OCI-LY7 (cell line): ENCODE data around the gene CRIP1. TPM values are rescaled to one million over a fixed set of nuclear protein-coding genes. Genes with fewer than 3 reads are reported as not detected.

Source experiments
- BruUV-seq: library from RNA; stranded (reverse); fragments of 400-500 nt; replicated peaks from 2 replicates; lab custom pipeline; 2021; lab: Mats Ljungman, UMichigan
- CTCF ChIA-PET: fragments of 300-600 bp; sonication (Branson Sonifier 250); formaldehyde crosslinking; loops from one replicate; lab custom pipeline; 2022; ENCODE audit warnings: antibody characterized with exemption; ENCODE audit not compliant: unreplicated experiment; lab: Charles Lee
- POLR2A ChIA-PET: fragments of 300-600 bp; sonication (Branson Sonifier 250); formaldehyde crosslinking; loops from one replicate; lab custom pipeline; 2022; ENCODE audit warnings: antibody characterized with exemption; lab: Charles Lee
- DNase-seq: peaks from one replicate; pipeline ENCODE4 v3.0.0-alpha.2; 2015; ENCODE audit warnings: low spot score
- H2AFZ ChIP-seq: fragments of 200-600 bp; sonication (generic), shearing (Covaris generic); 2 replicates; pipeline ENCODE4 v1.6.1; 2014; ENCODE audit warnings: mild to moderate bottlenecking, antibody characterized with exemption, low read length, moderate library complexity
- H3K27ac ChIP-seq: fragments of 200-600 bp; sonication (generic); 2 replicates; pipeline ENCODE4 v1.5.1; 2014; ENCODE audit warnings: mixed run types, low read depth, mild to moderate bottlenecking, moderate library complexity, low read length, inconsistent platforms; ENCODE audit not compliant: poor library complexity, severe bottlenecking
- H3K36me3 ChIP-seq: fragments of 200-600 bp; sonication (generic); 2 replicates; pipeline ENCODE4 v1.6.1; 2014; ENCODE audit warnings: mild to moderate bottlenecking, antibody characterized with exemption, low read length, moderate library complexity, mixed read lengths; ENCODE audit not compliant: insufficient read depth
- H3K4me1 ChIP-seq: fragments of 200-600 bp; sonication (generic); 2 replicates; pipeline ENCODE4 v1.5.1; 2014; ENCODE audit warnings: mild to moderate bottlenecking, low read length; ENCODE audit not compliant: insufficient read depth, poor library complexity, severe bottlenecking
- H3K4me2 ChIP-seq: fragments of 200-600 bp; sonication (generic); 2 replicates; pipeline ENCODE4 v1.6.1; 2014; ENCODE audit warnings: mild to moderate bottlenecking, low read length
- H3K4me3 ChIP-seq: fragments of 200-600 bp; sonication (generic); 2 replicates; pipeline ENCODE4 v1.5.1; 2014; ENCODE audit warnings: mild to moderate bottlenecking, low read depth, low read length; ENCODE audit not compliant: poor library complexity, severe bottlenecking
- H3K79me2 ChIP-seq: fragments of 200-600 bp; sonication (generic); 2 replicates; pipeline ENCODE4 v1.6.1; 2016; ENCODE audit warnings: low read depth, mild to moderate bottlenecking, low read length, moderate library complexity, mixed read lengths; ENCODE audit not compliant: insufficient read depth
- H3K9me2 ChIP-seq: fragments of 200-600 bp; sonication (generic); 2 replicates; pipeline ENCODE4 v1.6.1; 2016; ENCODE audit warnings: mild to moderate bottlenecking, low read length, mixed read lengths; ENCODE audit not compliant: insufficient read depth
- H3K9me3 ChIP-seq: fragments of 200-600 bp; sonication (generic); 2 replicates; pipeline ENCODE4 v1.6.1; 2014; ENCODE audit warnings: mild to moderate bottlenecking, mixed run types, low read length, mixed read lengths
- H4K20me1 ChIP-seq: fragments of 200-600 bp; sonication (generic); 2 replicates; pipeline ENCODE4 v1.6.1; 2014; ENCODE audit warnings: mild to moderate bottlenecking, antibody characterized with exemption, low read length, moderate library complexity, mixed read lengths; ENCODE audit not compliant: insufficient read depth
- EZH2phosphoT487 ChIP-seq: fragments of 200-600 bp; sonication (generic); IDR thresholded peaks from 2 replicates; pipeline ENCODE4 v1.6.1; 2018; ENCODE audit warnings: low read depth, borderline replicate concordance, mild to moderate bottlenecking, mixed run types, antibody characterized with exemption, low read length, moderate library complexity, mixed read lengths
- intact Hi-C: fragments of 100-400 bp; cut with micrococcal nuclease; formaldehyde crosslinking; loops from one replicate; pipeline ENCODE4 v1.10.0; 2022; ENCODE audit not compliant: unreplicated experiment
- total RNA-seq, 2 experiments: library from RNA; depleted of rRNA in 1 of 2; stranded (reverse); fragments of >200 nt in 1 of 2; shearing (Covaris generic) in 1 of 2; gene quantifications; 2 replicates each; pipeline ENCODE4 v1.2.3, GENCODE V29; 2014 to 2022
- TF ChIP-seq, protein P1 (sequence below): fragments of 200-600 bp; sonication (generic); conservative IDR thresholded peaks from 2 replicates; pipeline ENCODE4 v1.5.1; 2014; ENCODE audit warnings: mild to moderate bottlenecking, antibody characterized with exemption, low read length, moderate library complexity, mixed read lengths

CRIP1 gene
- total RNA-seq, 2 experiments from 2014 or later = 4.6 TPM; not detected in 1

- no peak overlapping the region for H2AFZ ChIP-seq
- no peak overlapping the region for H3K4me2 ChIP-seq
- POLR2A ChIA-PET = no interaction called here
- peaks cover 11% of the 10 kb centered on the region for H3K4me1 ChIP-seq
- peaks cover 19% of the 10 kb centered on the region for H3K36me3 ChIP-seq
- peaks cover 4% of the 10 kb centered on the region; the same call in 1 of the 2 replicates for H4K20me1 ChIP-seq
- intact Hi-C loops = no loop called here
- H3K79me2 ChIP-seq = 0 out of 2 replicates have a peak, but pooled peaks cover 6% of the 10 kb centered on the region
- no peaks in the 10 kb centered on the region for H3K9me3 ChIP-seq
- no peaks in the 10 kb centered on the region for H3K9me2 ChIP-seq
- H3K27ac ChIP-seq = no peak overlapping the region
- CTCF ChIA-PET = no interaction called here
- no peak overlapping the region for H3K4me3 ChIP-seq
- TF ChIP-seq, protein P1, sequence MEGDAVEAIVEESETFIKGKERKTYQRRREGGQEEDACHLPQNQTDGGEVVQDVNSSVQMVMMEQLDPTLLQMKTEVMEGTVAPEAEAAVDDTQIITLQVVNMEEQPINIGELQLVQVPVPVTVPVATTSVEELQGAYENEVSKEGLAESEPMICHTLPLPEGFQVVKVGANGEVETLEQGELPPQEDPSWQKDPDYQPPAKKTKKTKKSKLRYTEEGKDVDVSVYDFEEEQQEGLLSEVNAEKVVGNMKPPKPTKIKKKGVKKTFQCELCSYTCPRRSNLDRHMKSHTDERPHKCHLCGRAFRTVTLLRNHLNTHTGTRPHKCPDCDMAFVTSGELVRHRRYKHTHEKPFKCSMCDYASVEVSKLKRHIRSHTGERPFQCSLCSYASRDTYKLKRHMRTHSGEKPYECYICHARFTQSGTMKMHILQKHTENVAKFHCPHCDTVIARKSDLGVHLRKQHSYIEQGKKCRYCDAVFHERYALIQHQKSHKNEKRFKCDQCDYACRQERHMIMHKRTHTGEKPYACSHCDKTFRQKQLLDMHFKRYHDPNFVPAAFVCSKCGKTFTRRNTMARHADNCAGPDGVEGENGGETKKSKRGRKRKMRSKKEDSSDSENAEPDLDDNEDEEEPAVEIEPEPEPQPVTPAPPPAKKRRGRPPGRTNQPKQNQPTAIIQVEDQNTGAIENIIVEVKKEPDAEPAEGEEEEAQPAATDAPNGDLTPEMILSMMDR = no peak
- no peak for TF ChIP-seq EZH2phosphoT487
- no TSS peak for BruUV-seq
- DNase-seq = no peak
Observed at GRCh38 chr14:105494606-105494929, 7.9 kb downstream of the CRIP1 start.

DNA sequence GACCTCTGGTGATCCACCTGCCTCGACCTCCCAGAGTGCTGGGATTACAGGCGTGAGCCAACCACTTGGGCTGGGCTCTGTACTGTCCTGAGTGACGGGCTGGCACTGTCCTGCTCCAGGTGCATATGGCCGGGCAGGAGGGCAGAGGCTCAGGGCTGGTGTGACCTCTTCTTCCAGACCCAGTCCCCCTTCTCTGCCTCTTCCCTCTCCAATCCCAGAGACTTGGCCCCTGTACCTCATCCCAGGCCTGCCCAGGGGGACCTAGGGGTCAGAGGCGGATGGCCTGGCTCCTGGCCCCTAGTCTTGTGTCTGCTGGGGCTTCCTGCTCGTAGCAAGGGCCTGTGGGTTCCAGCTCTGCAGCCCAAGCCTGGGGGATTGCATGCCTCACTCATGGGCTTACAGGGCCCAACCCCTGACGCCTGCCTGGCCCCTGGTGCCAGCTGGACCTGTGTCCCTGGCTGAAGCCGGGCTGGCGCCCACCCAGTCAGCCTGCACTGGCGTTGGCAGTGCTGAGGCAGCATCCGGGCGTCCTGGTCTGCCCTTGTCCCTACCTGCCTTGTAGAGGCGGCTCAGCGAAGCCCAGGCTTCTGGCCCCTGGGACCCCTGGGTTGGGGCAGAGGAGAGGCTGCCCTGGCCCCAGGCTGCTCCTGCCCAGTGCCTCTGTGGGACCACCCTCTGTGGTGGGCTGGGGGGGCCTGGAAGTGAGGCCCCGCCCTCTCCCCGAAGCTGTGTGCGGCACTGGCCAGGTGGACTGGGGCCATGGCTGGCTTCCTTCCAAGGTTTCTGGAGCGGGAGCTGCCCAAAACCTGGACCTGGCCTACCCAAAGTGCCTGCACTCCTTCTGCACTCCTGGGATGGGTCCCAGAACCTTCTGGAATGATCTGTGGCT, 8.7 kb downstream of the CRIP1 start:
- intact Hi-C loops = no loop called here
- no peak overlapping the region for H3K4me2 ChIP-seq
- 0 out of 2 replicates have a peak, but pooled peaks cover 6% of the 10 kb centered on the region for H3K79me2 ChIP-seq
- no TSS peak for BruUV-seq
- peaks cover 4% of the 10 kb centered on the region; the same call in 1 of the 2 replicates for H4K20me1 ChIP-seq
- TF ChIP-seq EZH2phosphoT487 = no peak
- TF ChIP-seq, protein P1 = no peak
- no peaks in the 10 kb centered on the region for H3K9me2 ChIP-seq
- H3K4me3 ChIP-seq = no peak overlapping the region
- ChIA-PET CTCF (no interaction called here), POLR2A (no interaction called here)
- no peak overlapping the region for H3K27ac ChIP-seq
- no peak overlapping the region for H2AFZ ChIP-seq
- H3K36me3 ChIP-seq = peaks cover 23% of the 10 kb centered on the region
- H3K4me1 ChIP-seq = peaks cover 11% of the 10 kb centered on the region
- no peak for DNase-seq
- no peaks in the 10 kb centered on the region for H3K9me3 ChIP-seq
